PC-9 (cell line): ENCODE measurements around the gene BDH1. TPM values are rescaled to one million over a fixed set of nuclear protein-coding genes. Genes with fewer than 3 reads are reported as not detected.

ENCODE experiments used
- BruUV-seq: library from RNA; stranded (reverse); fragments of 400-500 nt; replicated peaks from 2 replicates; lab custom pipeline; 2021; lab: Mats Ljungman, UMichigan
- CTCF ChIA-PET: fragments of 300-600 bp; sonication (Branson Sonifier 250); formaldehyde crosslinking; loops from one replicate; lab custom pipeline; 2022; ENCODE audit warnings: antibody characterized with exemption; lab: Charles Lee
- POLR2A ChIA-PET: fragments of 300-600 bp; sonication (Branson Sonifier 250); formaldehyde crosslinking; loops from one replicate; lab custom pipeline; 2022; ENCODE audit warnings: antibody characterized with exemption; ENCODE audit not compliant: unreplicated experiment; lab: Charles Lee
- DNase-seq, 2 experiments: peaks; one replicate each; pipeline versions ENCODE4 v3.0.0 to v3.0.0-alpha.2; 2015 to 2022; ENCODE audit warnings: mixed read lengths in 1 of 2
- H2AFZ ChIP-seq: fragments of 200-600 bp; sonication (generic); 2 replicates; pipeline ENCODE4 v1.8.1; 2017; ENCODE audit warnings: antibody characterized with exemption
- H3F3A ChIP-seq: fragments of 200-600 bp; sonication (generic); 2 replicates; pipeline ENCODE4 v1.8.1; 2017; ENCODE audit warnings: antibody characterized with exemption, mild to moderate bottlenecking, low read depth; ENCODE audit not compliant: insufficient read depth
- H3K27ac ChIP-seq: fragments of 200-600 bp; sonication (generic); 2 replicates; pipeline ENCODE4 v1.6.1; 2016; ENCODE audit warnings: mixed run types
- H3K27me3 ChIP-seq: fragments of 200-600 bp; sonication (generic); 2 replicates; pipeline ENCODE4 v1.6.1; 2016; ENCODE audit warnings: low read depth, mixed run types; ENCODE audit not compliant: insufficient read depth
- H3K36me3 ChIP-seq: fragments of 200-600 bp; sonication (generic); 2 replicates; pipeline ENCODE4 v1.6.1; 2016; ENCODE audit warnings: low read depth, mixed run types
- H3K4me1 ChIP-seq: fragments of 200-600 bp; sonication (generic); replicated peaks from 2 replicates; pipeline ENCODE4 v1.6.1; 2016; ENCODE audit warnings: mixed run types; ENCODE audit not compliant: insufficient read depth
- H3K4me2 ChIP-seq: fragments of 200-600 bp; sonication (generic); 2 replicates; pipeline ENCODE4 v1.6.1; 2017; ENCODE audit warnings: mixed run types
- H3K4me3 ChIP-seq: fragments of 200-600 bp; sonication (generic); 2 replicates; pipeline ENCODE4 v1.6.1; 2016; ENCODE audit warnings: mixed run types
- H3K79me2 ChIP-seq: fragments of 200-600 bp; sonication (generic); 2 replicates; pipeline ENCODE4 v1.6.1; 2017; ENCODE audit warnings: low read depth, mixed run types
- H3K9me2 ChIP-seq: fragments of 200-600 bp; sonication (generic); 2 replicates; pipeline ENCODE4 v1.8.1; 2017; ENCODE audit warnings: mild to moderate bottlenecking; ENCODE audit not compliant: insufficient read depth
- H3K9me3 ChIP-seq: fragments of 200-600 bp; sonication (generic); 2 replicates; pipeline ENCODE4 v1.8.1; 2016; ENCODE audit warnings: low read depth; ENCODE audit not compliant: insufficient read depth
- H4K20me1 ChIP-seq: fragments of 200-600 bp; sonication (generic); 2 replicates; pipeline ENCODE4 v1.8.1; 2017; ENCODE audit not compliant: insufficient read depth
- EZH2 ChIP-seq: fragments of 200-600 bp; sonication (generic); IDR thresholded peaks from 2 replicates; pipeline ENCODE4 v1.8.0; 2017; ENCODE audit warnings: antibody characterized with exemption, low read depth
- intact Hi-C: fragments of 100-400 bp; cut with micrococcal nuclease; formaldehyde crosslinking; loops from one replicate; pipeline ENCODE4 v1.10.0; 2022; ENCODE audit not compliant: unreplicated experiment
- total RNA-seq: library from RNA; stranded (reverse); gene quantifications from 2 replicates; pipeline ENCODE4 v1.2.3, GENCODE V29; 2021
- TF ChIP-seq, protein P1 (sequence below): fragments of 200-600 bp; sonication (generic); conservative IDR thresholded peaks from 2 replicates; pipeline ENCODE4 v1.6.1; 2017; ENCODE audit warnings: mixed run types, antibody characterized with exemption, mild to moderate bottlenecking, moderate library complexity

The BDH1 gene
- total RNA-seq, 1 experiment from 2014 or later: 55.1 TPM

GRCh38 chr3:197546307-197547085 lies 9.3 kb downstream of the BDH1 start:
- ChIA-PET CTCF (no interaction called here), POLR2A (no interaction called here)
- H2AFZ ChIP-seq: no peak overlapping the region
- no peak overlapping the region for H3K4me2 ChIP-seq
- H4K20me1 ChIP-seq: no peaks in the 10 kb centered on the region
- no peak overlapping the region for H3K27ac ChIP-seq
- H3K36me3 ChIP-seq: no peaks in the 10 kb centered on the region
- TF ChIP-seq EZH2: no peak
- TF ChIP-seq, protein P1, sequence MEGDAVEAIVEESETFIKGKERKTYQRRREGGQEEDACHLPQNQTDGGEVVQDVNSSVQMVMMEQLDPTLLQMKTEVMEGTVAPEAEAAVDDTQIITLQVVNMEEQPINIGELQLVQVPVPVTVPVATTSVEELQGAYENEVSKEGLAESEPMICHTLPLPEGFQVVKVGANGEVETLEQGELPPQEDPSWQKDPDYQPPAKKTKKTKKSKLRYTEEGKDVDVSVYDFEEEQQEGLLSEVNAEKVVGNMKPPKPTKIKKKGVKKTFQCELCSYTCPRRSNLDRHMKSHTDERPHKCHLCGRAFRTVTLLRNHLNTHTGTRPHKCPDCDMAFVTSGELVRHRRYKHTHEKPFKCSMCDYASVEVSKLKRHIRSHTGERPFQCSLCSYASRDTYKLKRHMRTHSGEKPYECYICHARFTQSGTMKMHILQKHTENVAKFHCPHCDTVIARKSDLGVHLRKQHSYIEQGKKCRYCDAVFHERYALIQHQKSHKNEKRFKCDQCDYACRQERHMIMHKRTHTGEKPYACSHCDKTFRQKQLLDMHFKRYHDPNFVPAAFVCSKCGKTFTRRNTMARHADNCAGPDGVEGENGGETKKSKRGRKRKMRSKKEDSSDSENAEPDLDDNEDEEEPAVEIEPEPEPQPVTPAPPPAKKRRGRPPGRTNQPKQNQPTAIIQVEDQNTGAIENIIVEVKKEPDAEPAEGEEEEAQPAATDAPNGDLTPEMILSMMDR: no peak
- no TSS peak for BruUV-seq
- H3K9me2 ChIP-seq: no peaks in the 10 kb centered on the region
- H3K9me3 ChIP-seq: no peaks in the 10 kb centered on the region
- no peaks in the 10 kb centered on the region for H3K27me3 ChIP-seq
- peaks cover 8% of the 10 kb centered on the region for H3K4me1 ChIP-seq
- DNase-seq: peak in 1 of 2 experiments; percentile 61
- H3K4me3 ChIP-seq: no peak overlapping the region
- intact Hi-C loops: no loop called here
- H3F3A ChIP-seq: peaks cover 6% of the 10 kb centered on the region
- no peaks in the 10 kb centered on the region for H3K79me2 ChIP-seq

- H3K4me2 ChIP-seq: no peak overlapping the region
- H3K36me3 ChIP-seq: no peaks in the 10 kb centered on the region
- POLR2A ChIA-PET: no interaction called here
- no peaks in the 10 kb centered on the region for H4K20me1 ChIP-seq
- CTCF ChIA-PET: no interaction called here
- H3K9me2 ChIP-seq: no peaks in the 10 kb centered on the region
- no peak overlapping the region for H3K27ac ChIP-seq
- H3F3A ChIP-seq: peaks cover 15% of the 10 kb centered on the region
- DNase-seq: no peak
- H2AFZ ChIP-seq: no peak overlapping the region
- no peaks in the 10 kb centered on the region for H3K79me2 ChIP-seq
- TF ChIP-seq, protein P1: no peak
- no peak for TF ChIP-seq EZH2
- BruUV-seq: no TSS peak
- no peaks in the 10 kb centered on the region for H3K27me3 ChIP-seq
- H3K9me3 ChIP-seq: no peaks in the 10 kb centered on the region
- H3K4me3 ChIP-seq: no peak overlapping the region
- intact Hi-C loops: no loop called here
- peaks cover 18% of the 10 kb centered on the region for H3K4me1 ChIP-seq
Observed at GRCh38 chr3:197545571-197545970, 10.2 kb downstream of the BDH1 start.

GRCh38 chr3:197545101-197545500 lies 10.7 kb downstream of the BDH1 start:
- H4K20me1 ChIP-seq: no peaks in the 10 kb centered on the region
- no peak overlapping the region for H2AFZ ChIP-seq
- no peaks in the 10 kb centered on the region for H3K9me2 ChIP-seq
- no peaks in the 10 kb centered on the region for H3K27me3 ChIP-seq
- no peaks in the 10 kb centered on the region for H3K9me3 ChIP-seq
- peaks cover 22% of the 10 kb centered on the region for H3K4me1 ChIP-seq
- POLR2A ChIA-PET: no interaction called here
- H3K79me2 ChIP-seq: no peaks in the 10 kb centered on the region
- no peak overlapping the region for H3K4me3 ChIP-seq
- no peak for DNase-seq
- no peak overlapping the region for H3K4me2 ChIP-seq
- H3K27ac ChIP-seq: no peak overlapping the region
- H3F3A ChIP-seq: peaks cover 20% of the 10 kb centered on the region
- intact Hi-C loops: no loop called here
- H3K36me3 ChIP-seq: no peaks in the 10 kb centered on the region
- BruUV-seq: no TSS peak
- CTCF ChIA-PET: no interaction called here
- TF ChIP-seq, protein P1: no peak
- no peak for TF ChIP-seq EZH2
